ENCODE measurements around the gene PLD6. TPM values are rescaled to one million over a fixed set of nuclear protein-coding genes. Genes with fewer than 3 reads are reported as not detected.

PLD6 gene
- total and polyA plus RNA-seq, 8 donors = 1.1 to 3.0 (median 1.4) TPM; not detected in 2

GRCh38 chr17:17157041-17157440 lies 49.1 kb downstream of the PLD6 start:
- Histone ChIP-seq H3K4me1 (peaks cover 0 to 13% (median 7%) of the 10 kb centered on the region in 4 donors), H3K9me3 (no peaks in the 10 kb centered on the region), H3K27ac (no peak overlapping the region), H3K4me3 (no peak overlapping the region), H3K27me3 (no peaks in the 10 kb centered on the region), H3K36me3 (peaks cover 91 to 100% (median 100%) of the 10 kb centered on the region in 4 donors)
- TF ChIP-seq CTCF (IDR thresholded peaks at IDR 0.05) (no peak), EP300 (IDR thresholded peaks at IDR 0.05) (no peak), POLR2A (IDR thresholded peaks at IDR 0.05) (no peak), POLR2AphosphoS5 (IDR thresholded peaks at IDR 0.05) (no peak)
- intact Hi-C loops (cut with DNase I; ENCODE audit: low total_unique reads) = no loop called here
- WGBS, 5 donors = 82 to 92% (median 86%) methylated on average over 6 of the region's 6 CpGs
- no peak for DNase-seq

- no peaks in the 10 kb centered on the region for H3K27me3 ChIP-seq
- no peak overlapping the region for H3K4me3 ChIP-seq
- H3K36me3 ChIP-seq = peaks cover 88 to 100% (median 100%) of the 10 kb centered on the region in 4 donors
- WGBS, 5 donors = 81 to 87% (median 81%) methylated on average over 10 of the region's 10 CpGs
- DNase-seq = no peak
- intact Hi-C loops (cut with DNase I; ENCODE audit: low total_unique reads) = no loop called here
- H3K9me3 ChIP-seq = no peaks in the 10 kb centered on the region
- H3K27ac ChIP-seq = no peak overlapping the region
- TF ChIP-seq POLR2A (IDR thresholded peaks at IDR 0.05) (no peak), POLR2AphosphoS5 (IDR thresholded peaks at IDR 0.05) (no peak), EP300 (IDR thresholded peaks at IDR 0.05) (no peak), CTCF (IDR thresholded peaks at IDR 0.05) (no peak)
- peaks cover 5 to 19% (median 12%) of the 10 kb centered on the region in 4 donors for H3K4me1 ChIP-seq
These were observed 49.6 kb downstream of the PLD6 start for GRCh38 chr17:17156511-17156910.

GRCh38 chr17:17156107-17156506 lies 50.0 kb downstream of the PLD6 start:
- Histone ChIP-seq H3K4me1 (peaks cover 7 to 23% (median 16%) of the 10 kb centered on the region in 4 donors), H3K36me3 (peaks cover 88 to 100% (median 100%) of the 10 kb centered on the region in 4 donors), H3K4me3 (no peak overlapping the region), H3K9me3 (no peaks in the 10 kb centered on the region), H3K27ac (no peak overlapping the region), H3K27me3 (no peaks in the 10 kb centered on the region)
- no peak for TF ChIP-seq POLR2AphosphoS5 (IDR thresholded peaks at IDR 0.05)
- TF ChIP-seq POLR2A (IDR thresholded peaks at IDR 0.05) = no peak
- TF ChIP-seq EP300 (IDR thresholded peaks at IDR 0.05) = no peak
- TF ChIP-seq CTCF (IDR thresholded peaks at IDR 0.05) = no peak
- intact Hi-C loops (cut with DNase I; ENCODE audit: low total_unique reads) = no loop called here
- DNase-seq = no peak
- WGBS, 5 donors = 85 to 92% (median 88%) methylated on average over 3 to 4 of the region's 4 CpGs

GRCh38 chr17:17155568-17155967 lies 50.6 kb downstream of the PLD6 start:
- DNase-seq = no peak
- intact Hi-C loops (cut with DNase I; ENCODE audit: low total_unique reads) = no loop called here
- H3K27me3 ChIP-seq = no peaks in the 10 kb centered on the region
- peaks cover 7 to 28% (median 17%) of the 10 kb centered on the region in 4 donors for H3K4me1 ChIP-seq
- H3K9me3 ChIP-seq = no peaks in the 10 kb centered on the region
- H3K27ac ChIP-seq = no peak overlapping the region
- H3K36me3 ChIP-seq = peaks cover 87 to 100% (median 100%) of the 10 kb centered on the region in 4 donors
- no peak for TF ChIP-seq POLR2AphosphoS5 (IDR thresholded peaks at IDR 0.05)
- TF ChIP-seq POLR2A (IDR thresholded peaks at IDR 0.05) = no peak
- no peak for TF ChIP-seq EP300 (IDR thresholded peaks at IDR 0.05)
- TF ChIP-seq CTCF (IDR thresholded peaks at IDR 0.05) = no peak
- 84 to 95% (median 93%) methylated on average over 3 of the region's 3 CpGs for WGBS, 5 donors
- no peak overlapping the region for H3K4me3 ChIP-seq
